ENCODE results near the gene SLC32A1. TPM values are rescaled to one million over a fixed set of nuclear protein-coding genes. Genes with fewer than 3 reads are reported as not detected.

SLC32A1 gene
- total RNA-seq, 2 donors from 2014 or later: 0.11 TPM; not detected in 1

GRCh38 chr20:38757145-38757775 is 33.0 kb downstream of the SLC32A1 start:
- H3K27ac Mint-ChIP-seq: no peak overlapping the region
- H3K4me3 Mint-ChIP-seq: no peak overlapping the region
- no peaks in the 10 kb centered on the region for H3K9me3 Mint-ChIP-seq
- H3K36me3 Mint-ChIP-seq (ENCODE audit: low read depth): peaks cover 91% of the 10 kb centered on the region
- no peaks in the 10 kb centered on the region for H3K4me1 Mint-ChIP-seq
- ATAC-seq (replicated peaks): no peak
- no peaks in the 10 kb centered on the region for H3K27me3 Mint-ChIP-seq

GRCh38 chr20:38759106-38759505 is 34.8 kb downstream of the SLC32A1 start:
- peak overlapping the region; percentile 70 for H3K27ac Mint-ChIP-seq
- peaks cover 92% of the 10 kb centered on the region for H3K36me3 Mint-ChIP-seq (ENCODE audit: low read depth)
- peaks cover 9% of the 10 kb centered on the region for H3K4me1 Mint-ChIP-seq
- no peak for ATAC-seq (replicated peaks)
- H3K4me3 Mint-ChIP-seq: no peak overlapping the region
- H3K27me3 Mint-ChIP-seq: no peaks in the 10 kb centered on the region
- H3K9me3 Mint-ChIP-seq: no peaks in the 10 kb centered on the region

DNA sequence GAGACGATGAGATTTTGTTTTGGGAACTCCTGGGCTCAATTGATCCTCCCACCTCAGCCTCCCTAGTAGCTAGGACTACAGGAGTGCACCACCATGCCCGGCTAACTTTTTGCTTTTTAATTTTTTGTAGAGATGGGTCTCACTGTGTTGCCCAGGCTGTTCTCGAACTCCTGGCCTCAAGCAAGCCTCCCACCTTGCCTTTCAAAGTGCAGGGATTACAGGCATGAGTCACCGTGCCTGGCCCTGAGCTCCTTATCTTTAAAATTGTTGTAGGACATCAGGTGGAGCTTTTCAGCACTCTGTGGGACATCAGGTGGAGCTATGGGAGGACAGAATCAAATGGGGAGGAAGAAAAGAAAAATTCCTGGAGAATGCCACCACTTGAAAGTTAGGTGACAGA is 36.7 kb downstream of the SLC32A1 start:
- no peak for ATAC-seq (replicated peaks)
- H3K4me1 Mint-ChIP-seq: peaks cover 15% of the 10 kb centered on the region
- no peak overlapping the region for H3K4me3 Mint-ChIP-seq
- H3K36me3 Mint-ChIP-seq (ENCODE audit: low read depth): peaks cover 92% of the 10 kb centered on the region
- no peaks in the 10 kb centered on the region for H3K9me3 Mint-ChIP-seq
- H3K27me3 Mint-ChIP-seq: no peaks in the 10 kb centered on the region
- H3K27ac Mint-ChIP-seq: no peak overlapping the region

- peaks cover 96% of the 10 kb centered on the region for H3K36me3 Mint-ChIP-seq (ENCODE audit: low read depth)
These were observed 37.9 kb downstream of the SLC32A1 start for GRCh38 chr20:38762174-38762573.

DNA sequence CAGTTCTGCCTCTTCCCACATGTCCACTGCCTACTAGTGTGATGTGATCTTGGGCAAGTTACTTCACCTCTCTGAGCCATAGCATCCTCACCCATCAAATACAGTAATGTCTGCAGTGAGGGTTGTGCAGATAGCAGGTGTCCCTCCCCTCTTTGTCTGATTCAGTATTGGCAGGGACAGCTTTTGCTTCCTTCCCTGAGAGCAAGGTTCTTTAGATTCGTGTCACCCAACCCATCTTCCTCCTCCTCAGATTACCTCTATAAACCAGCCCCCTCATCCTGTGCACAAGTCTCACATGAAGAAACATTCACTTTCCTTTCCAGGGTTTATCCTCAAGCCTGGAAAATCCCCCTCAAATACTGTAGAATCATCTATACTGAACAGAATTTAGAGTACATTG is 39.3 kb downstream of the SLC32A1 start:
- peaks cover 96% of the 10 kb centered on the region for H3K36me3 Mint-ChIP-seq (ENCODE audit: low read depth)

More at GRCh38 chr20:38762174-38762573, 37.9 kb downstream of the SLC32A1 start:
- Mint-ChIP-seq H3K4me1 (peaks cover 15% of the 10 kb centered on the region), H3K27me3 (no peaks in the 10 kb centered on the region), H3K27ac (peak overlapping the region; percentile 75), H3K4me3 (no peak overlapping the region), H3K9me3 (no peaks in the 10 kb centered on the region)
- ATAC-seq (replicated peaks): no peak

DNA sequence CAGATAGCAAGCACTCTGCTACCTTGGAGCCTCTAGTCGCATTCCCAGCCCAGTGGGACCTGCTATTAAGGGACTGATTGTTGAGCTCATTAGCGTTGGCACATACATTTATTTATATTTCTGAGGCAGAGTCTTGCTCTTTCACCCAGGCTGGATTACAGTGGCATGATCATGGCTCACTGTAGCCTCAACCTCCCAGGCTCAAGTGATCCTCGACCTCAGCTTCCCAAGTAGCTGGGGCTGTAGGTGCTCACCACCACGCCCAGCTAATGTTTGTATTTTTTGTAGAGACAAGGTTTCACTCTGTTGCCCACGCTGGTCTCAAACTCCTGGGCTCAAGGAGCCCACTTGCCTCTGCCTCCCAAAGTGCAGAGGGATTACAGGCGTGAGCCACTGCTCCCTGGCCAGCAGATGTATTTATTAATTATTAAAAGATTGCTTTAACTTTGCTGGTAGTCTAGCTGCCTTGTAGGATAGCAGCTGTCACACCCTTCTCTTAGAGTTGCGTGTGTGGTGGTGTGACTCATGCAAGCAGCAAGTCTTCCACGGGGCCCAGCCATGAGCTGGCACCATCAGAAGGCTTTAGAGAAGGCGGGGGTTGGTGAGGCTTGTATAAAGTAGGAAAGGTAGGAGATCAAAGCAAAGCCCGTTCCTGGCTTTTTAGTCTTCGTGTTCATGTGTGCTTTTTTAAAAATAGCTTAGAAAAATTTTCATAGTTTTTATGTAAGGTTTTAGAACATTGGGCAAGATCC is 40.5 kb downstream of the SLC32A1 start:
- peak; percentile 100 for ATAC-seq (replicated peaks)
- Mint-ChIP-seq H3K9me3 (no peaks in the 10 kb centered on the region), H3K36me3 (ENCODE audit: low read depth) (peaks cover 94% of the 10 kb centered on the region), H3K4me1 (peaks cover 15% of the 10 kb centered on the region), H3K27me3 (no peaks in the 10 kb centered on the region), H3K4me3 (peak overlapping the region; percentile 60), H3K27ac (peak overlapping the region; percentile 90)

More for the DNA sequence above, 39.3 kb downstream of the SLC32A1 start:
- H3K27ac Mint-ChIP-seq: peak overlapping the region; percentile 76
- peaks cover 15% of the 10 kb centered on the region for H3K4me1 Mint-ChIP-seq
- no peaks in the 10 kb centered on the region for H3K9me3 Mint-ChIP-seq
- H3K4me3 Mint-ChIP-seq: no peak overlapping the region
- no peaks in the 10 kb centered on the region for H3K27me3 Mint-ChIP-seq
- no peak for ATAC-seq (replicated peaks)

DNA sequence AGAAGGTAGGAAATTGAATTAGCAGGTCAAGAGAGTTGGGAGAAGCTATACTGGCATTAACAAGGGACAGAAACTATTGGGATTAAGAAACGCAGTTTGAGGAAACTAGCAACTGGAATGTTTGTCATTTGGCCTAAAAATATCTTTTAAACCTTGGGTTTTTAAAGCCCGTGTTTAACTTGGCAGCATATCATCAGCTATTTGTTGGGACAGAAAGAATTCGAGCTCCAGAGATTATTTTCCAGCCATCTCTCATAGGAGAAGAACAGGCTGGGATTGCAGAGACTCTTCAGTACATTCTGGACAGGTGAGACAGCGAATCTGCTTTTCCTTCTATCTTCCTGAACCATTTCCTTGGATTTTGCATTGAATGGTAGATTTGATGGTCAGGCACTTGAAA is 41.8 kb downstream of the SLC32A1 start:
- no peaks in the 10 kb centered on the region for H3K9me3 Mint-ChIP-seq
- H3K27me3 Mint-ChIP-seq: no peaks in the 10 kb centered on the region
- H3K27ac Mint-ChIP-seq: peak overlapping the region; percentile 90
- H3K4me3 Mint-ChIP-seq: no peak overlapping the region
- H3K4me1 Mint-ChIP-seq: peaks cover 15% of the 10 kb centered on the region
- H3K36me3 Mint-ChIP-seq (ENCODE audit: low read depth): peaks cover 90% of the 10 kb centered on the region
- ATAC-seq (replicated peaks): no peak

DNA sequence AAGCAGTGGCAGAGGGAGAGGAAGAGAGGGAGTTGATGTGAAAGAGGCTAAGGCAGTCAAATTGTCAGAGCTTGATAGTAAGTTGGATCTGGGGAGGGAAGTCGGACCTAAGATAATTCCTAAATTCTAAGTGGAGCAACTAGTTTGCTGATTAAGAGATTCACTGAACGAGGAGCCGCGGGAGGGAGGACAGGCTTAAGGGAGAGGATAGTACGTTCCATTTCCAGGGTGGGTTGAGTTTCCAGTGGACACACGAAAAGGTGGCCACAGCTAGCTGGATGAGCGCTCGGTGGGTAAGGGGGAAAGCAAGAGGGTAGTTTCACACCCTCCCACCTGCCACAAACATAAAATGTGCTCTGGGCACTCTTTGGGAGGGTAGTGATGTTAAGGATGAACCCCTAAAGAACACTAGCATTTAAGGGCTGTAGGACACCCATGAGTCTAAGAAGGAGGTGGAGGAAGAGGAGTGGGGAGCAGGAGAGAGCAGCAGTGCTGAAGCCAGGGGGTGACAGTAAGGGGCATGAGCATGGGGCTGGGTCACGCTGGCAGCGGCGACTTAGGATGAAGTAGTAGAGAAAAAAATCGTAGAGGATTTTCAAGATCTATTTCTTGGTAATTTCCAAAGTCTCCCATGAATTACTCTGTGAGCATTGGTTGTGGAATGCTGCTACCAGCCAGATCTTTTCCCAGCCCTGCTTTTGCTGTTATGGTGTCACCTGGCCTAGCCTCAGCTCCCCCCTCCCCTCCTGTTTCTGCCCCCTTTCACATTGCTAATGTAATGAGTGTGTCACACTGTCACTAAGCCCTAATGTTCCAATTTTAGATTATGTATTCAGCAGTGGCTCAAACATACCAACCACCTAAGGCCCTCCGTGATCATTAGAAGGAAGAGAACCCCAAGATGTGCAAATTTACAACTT is 45.4 kb downstream of the SLC32A1 start:
- H3K27ac Mint-ChIP-seq: peak overlapping the region; percentile 7
- peaks cover 6% of the 10 kb centered on the region for H3K4me1 Mint-ChIP-seq
- H3K36me3 Mint-ChIP-seq (ENCODE audit: low read depth): peaks cover 90% of the 10 kb centered on the region
- ATAC-seq (replicated peaks): no peak
- H3K9me3 Mint-ChIP-seq: no peaks in the 10 kb centered on the region
- H3K27me3 Mint-ChIP-seq: no peaks in the 10 kb centered on the region
- no peak overlapping the region for H3K4me3 Mint-ChIP-seq

DNA sequence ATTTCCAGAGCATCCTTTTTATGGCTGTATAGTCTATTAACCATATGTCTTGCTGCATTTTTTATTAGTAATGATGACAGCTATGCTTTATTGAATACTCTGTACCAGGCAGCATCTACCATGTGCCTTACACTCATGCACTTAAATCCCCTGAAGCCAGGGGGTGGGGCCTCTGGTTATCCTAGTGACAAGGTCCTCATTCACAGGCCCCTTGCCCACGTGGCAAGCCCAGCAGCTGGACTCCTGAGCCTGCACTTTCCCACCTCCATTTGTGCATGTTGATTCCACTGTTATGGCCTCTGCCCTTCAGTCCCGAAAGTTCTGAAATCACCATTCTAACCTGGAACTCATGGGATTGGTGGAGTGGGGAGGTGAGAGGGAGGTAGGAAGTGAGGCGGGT is 46.3 kb downstream of the SLC32A1 start:
- no peaks in the 10 kb centered on the region for H3K4me1 Mint-ChIP-seq
- H3K27me3 Mint-ChIP-seq: no peaks in the 10 kb centered on the region
- ATAC-seq (replicated peaks): no peak
- H3K9me3 Mint-ChIP-seq: no peaks in the 10 kb centered on the region
- H3K27ac Mint-ChIP-seq: no peak overlapping the region
- peaks cover 90% of the 10 kb centered on the region for H3K36me3 Mint-ChIP-seq (ENCODE audit: low read depth)
- no peak overlapping the region for H3K4me3 Mint-ChIP-seq

DNA sequence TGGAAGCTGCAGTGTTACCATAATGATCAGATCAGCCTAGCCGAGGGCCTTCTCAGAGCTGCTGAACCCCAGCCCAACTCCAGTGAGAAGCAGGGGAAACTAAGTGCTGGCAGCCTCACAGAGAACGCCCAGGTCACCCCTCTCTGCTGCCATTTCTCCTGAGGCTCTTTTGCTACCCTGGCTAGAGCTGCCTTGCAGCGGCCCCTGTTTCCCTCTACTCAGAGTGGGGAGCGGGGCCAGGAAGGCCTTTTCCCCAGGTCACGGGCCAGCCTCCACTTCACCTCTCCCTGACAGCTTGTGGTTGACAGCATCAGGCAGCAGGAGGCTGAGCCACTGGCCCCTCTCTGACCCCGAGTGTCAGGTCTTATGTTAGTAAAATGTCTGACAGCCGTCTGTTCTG is 46.7 kb downstream of the SLC32A1 start:
- H3K4me3 Mint-ChIP-seq: no peak overlapping the region
- no peaks in the 10 kb centered on the region for H3K27me3 Mint-ChIP-seq
- no peak for ATAC-seq (replicated peaks)
- H3K27ac Mint-ChIP-seq: no peak overlapping the region
- H3K36me3 Mint-ChIP-seq (ENCODE audit: low read depth): peaks cover 90% of the 10 kb centered on the region
- no peaks in the 10 kb centered on the region for H3K9me3 Mint-ChIP-seq
- no peaks in the 10 kb centered on the region for H3K4me1 Mint-ChIP-seq

DNA sequence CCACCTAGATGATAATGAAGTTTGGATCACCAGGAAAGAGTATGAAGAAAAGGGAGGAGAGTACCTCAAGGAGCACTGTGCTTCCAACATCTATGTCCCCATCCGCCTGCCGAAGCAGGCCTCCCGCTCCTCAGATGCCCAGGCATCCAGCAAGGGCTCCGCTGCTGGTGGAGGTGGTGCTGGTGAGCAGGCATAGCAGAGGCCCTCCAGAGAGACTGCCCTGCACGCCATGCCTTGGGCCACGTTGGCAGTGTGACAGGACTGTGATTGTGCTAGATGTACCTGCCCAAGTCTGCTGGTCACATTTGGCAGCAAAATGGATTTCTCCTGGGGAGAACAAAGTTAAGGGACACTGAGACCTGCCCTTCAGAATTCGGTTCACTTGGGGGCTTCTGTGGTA is 47.3 kb downstream of the SLC32A1 start:
- Mint-ChIP-seq H3K36me3 (ENCODE audit: low read depth) (peaks cover 86% of the 10 kb centered on the region), H3K4me3 (no peak overlapping the region), H3K9me3 (no peaks in the 10 kb centered on the region), H3K27me3 (no peaks in the 10 kb centered on the region), H3K4me1 (no peaks in the 10 kb centered on the region), H3K27ac (no peak overlapping the region)
- no peak for ATAC-seq (replicated peaks)

- no peak for ATAC-seq (replicated peaks)
- peaks cover 67% of the 10 kb centered on the region for H3K36me3 Mint-ChIP-seq (ENCODE audit: low read depth)
- H3K27me3 Mint-ChIP-seq: no peaks in the 10 kb centered on the region
- no peaks in the 10 kb centered on the region for H3K9me3 Mint-ChIP-seq
- no peaks in the 10 kb centered on the region for H3K4me1 Mint-ChIP-seq
- no peak overlapping the region for H3K27ac Mint-ChIP-seq
- H3K4me3 Mint-ChIP-seq: no peak overlapping the region
These were observed 49.9 kb downstream of the SLC32A1 start for GRCh38 chr20:38774167-38774566.

GRCh38 chr20:38776363-38776762 is 52.1 kb downstream of the SLC32A1 start:
- Mint-ChIP-seq H3K36me3 (ENCODE audit: low read depth) (peaks cover 48% of the 10 kb centered on the region), H3K4me1 (peaks cover 6% of the 10 kb centered on the region), H3K27me3 (no peaks in the 10 kb centered on the region), H3K27ac (no peak overlapping the region), H3K9me3 (no peaks in the 10 kb centered on the region), H3K4me3 (no peak overlapping the region)
- ATAC-seq (replicated peaks): peak; percentile 19
